Fibroblast of skin of right biceps (primary cell): Measurements from ENCODE around the gene OPHN1.

ENCODE experiments used
- DNase-seq: peaks from one replicate; pipeline ENCODE4 v3.0.0-alpha.2; 2013

OPHN1 gene

GRCh38 chrX:68433155-68433980 is at the start of gene OPHN1:
TSS of gene OPHN1 (minus strand) at chrX:68433495. CDS start at chrX:68433020, 475 bp downstream.
- DNase-seq = peak; percentile 80

- no peak for DNase-seq
Measured at GRCh38 chrX:68480969-68481368, 47.7 kb upstream of the OPHN1 start.

- no peak for DNase-seq
Measured at GRCh38 chrX:68464796-68465195, 31.5 kb upstream of the OPHN1 start.

- DNase-seq = no peak
Measured at GRCh38 chrX:68463880-68464279, 30.6 kb upstream of the OPHN1 start.

- peak; percentile 61 for DNase-seq
Measured at GRCh38 chrX:68462653-68463052, 29.4 kb upstream of the OPHN1 start.

- DNase-seq = peak; percentile 61
Measured at GRCh38 chrX:68462197-68462596, 28.9 kb upstream of the OPHN1 start.

GRCh38 chrX:68461576-68461975 is 28.3 kb upstream of the OPHN1 start:
- DNase-seq = peak; percentile 9

GRCh38 chrX:68461093-68461492 is 27.8 kb upstream of the OPHN1 start:
- no peak for DNase-seq

GRCh38 chrX:68455151-68455510 is 21.8 kb upstream of the OPHN1 start:
- DNase-seq = no peak

- no peak for DNase-seq
Measured at GRCh38 chrX:68454476-68455150, 21.3 kb upstream of the OPHN1 start.

GRCh38 chrX:68451720-68452119 is 18.4 kb upstream of the OPHN1 start:
- no peak for DNase-seq

GRCh38 chrX:68443155-68443868 is 10.0 kb upstream of the OPHN1 start:
- peak; percentile 76 for DNase-seq

GRCh38 chrX:68440940-68441339 is 7.6 kb upstream of the OPHN1 start:
- peak; percentile 76 for DNase-seq

- no peak for DNase-seq
Measured at GRCh38 chrX:68440442-68440841, 7.1 kb upstream of the OPHN1 start.

- DNase-seq = no peak
Measured at GRCh38 chrX:68439341-68439740, 6.0 kb upstream of the OPHN1 start.

- no peak for DNase-seq
Measured at GRCh38 chrX:68438575-68438974, 5.3 kb upstream of the OPHN1 start.

- DNase-seq = no peak
Measured at GRCh38 chrX:68433981-68434299, 645 bp upstream of the OPHN1 start.

GRCh38 chrX:68432648-68433047 is 647 bp downstream of the OPHN1 start:
- no peak for DNase-seq

GRCh38 chrX:68431836-68432235 is 1.5 kb downstream of the OPHN1 start:
- DNase-seq = no peak

- DNase-seq = peak; percentile 75
Measured at GRCh38 chrX:68429216-68429615, 4.1 kb downstream of the OPHN1 start.

GRCh38 chrX:68428431-68428830 is 4.9 kb downstream of the OPHN1 start:
- DNase-seq = peak; percentile 86

GRCh38 chrX:68424719-68425118 is 8.6 kb downstream of the OPHN1 start:
- no peak for DNase-seq

- no peak for DNase-seq
Measured at GRCh38 chrX:68422478-68422877, 10.8 kb downstream of the OPHN1 start.

GRCh38 chrX:68421636-68422035 is 11.7 kb downstream of the OPHN1 start:
- peak; percentile 49 for DNase-seq
